ENCODE results near the gene MVB12B. TPM values are rescaled to one million over a fixed set of nuclear protein-coding genes. Genes with fewer than 3 reads are reported as not detected.

Gene MVB12B
- total RNA-seq, 1 experiment from 2014 or later = 9.4 TPM

DNA sequence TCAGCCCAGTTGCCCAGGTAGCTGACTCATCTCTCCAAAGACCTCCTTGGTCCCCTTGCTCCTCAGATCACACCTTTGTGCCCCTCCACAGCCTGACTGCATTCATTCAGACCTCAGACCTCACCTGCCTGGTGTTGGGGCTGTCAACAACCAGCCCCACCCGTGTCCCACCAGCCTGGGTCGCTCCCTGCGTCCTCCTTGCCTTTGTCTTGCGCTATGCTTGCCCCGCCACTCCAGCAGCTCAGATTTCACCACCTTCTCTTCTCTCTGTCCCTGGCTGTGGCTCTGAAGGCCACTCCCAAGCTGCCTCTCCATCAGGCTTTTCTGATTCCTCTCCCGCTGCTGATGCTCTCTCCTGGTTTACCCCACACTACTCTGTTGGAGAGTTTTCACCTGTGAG, 103.5 kb downstream of the MVB12B start:
- POLR2A ChIA-PET = no interaction called here
- DNase-seq (ENCODE audit: low read depth, low spot score) (no peak), ATAC-seq (no peak)
- Histone ChIP-seq H3K4me3 (ENCODE audit: low read depth in 2 of 2, low read length in 2 of 2) (no peak overlapping the region), H3K36me3 (ENCODE audit: control insufficient read depth, insufficient read depth, low read length) (no peaks in the 10 kb centered on the region), H3K9me3 (ENCODE audit: control insufficient read depth, insufficient read depth, low read depth, low read length) (no peaks in the 10 kb centered on the region), H3K4me1 (ENCODE audit: control insufficient read depth, insufficient read depth, low read length) (no peaks in the 10 kb centered on the region), H3K27ac (ENCODE audit: low read length) (no peak overlapping the region), H3K27me3 (ENCODE audit: control insufficient read depth, insufficient read depth, low read length) (no peaks in the 10 kb centered on the region)
- no TSS peak for BruUV-seq (replicated peaks)
- intact Hi-C loops (cut with micrococcal nuclease; ENCODE audit: unreplicated experiment) (no loop called here), in situ Hi-C loops (cut with HindIII; ENCODE audit: low pct_unique_long_range_greater_than_20kb, low sequenced_read_pairs) (no loop called here)
- CTCF ChIA-PET = no interaction called here
- no peak for TF ChIP-seq POLR2AphosphoS5 (IDR thresholded peaks at IDR 0.05; ENCODE audit: low read depth, low read length)
- TF ChIP-seq TCF7L2 (IDR thresholded peaks at IDR 0.05; ENCODE audit: low read depth, low read length) = no peak
- TF ChIP-seq, protein P1, sequence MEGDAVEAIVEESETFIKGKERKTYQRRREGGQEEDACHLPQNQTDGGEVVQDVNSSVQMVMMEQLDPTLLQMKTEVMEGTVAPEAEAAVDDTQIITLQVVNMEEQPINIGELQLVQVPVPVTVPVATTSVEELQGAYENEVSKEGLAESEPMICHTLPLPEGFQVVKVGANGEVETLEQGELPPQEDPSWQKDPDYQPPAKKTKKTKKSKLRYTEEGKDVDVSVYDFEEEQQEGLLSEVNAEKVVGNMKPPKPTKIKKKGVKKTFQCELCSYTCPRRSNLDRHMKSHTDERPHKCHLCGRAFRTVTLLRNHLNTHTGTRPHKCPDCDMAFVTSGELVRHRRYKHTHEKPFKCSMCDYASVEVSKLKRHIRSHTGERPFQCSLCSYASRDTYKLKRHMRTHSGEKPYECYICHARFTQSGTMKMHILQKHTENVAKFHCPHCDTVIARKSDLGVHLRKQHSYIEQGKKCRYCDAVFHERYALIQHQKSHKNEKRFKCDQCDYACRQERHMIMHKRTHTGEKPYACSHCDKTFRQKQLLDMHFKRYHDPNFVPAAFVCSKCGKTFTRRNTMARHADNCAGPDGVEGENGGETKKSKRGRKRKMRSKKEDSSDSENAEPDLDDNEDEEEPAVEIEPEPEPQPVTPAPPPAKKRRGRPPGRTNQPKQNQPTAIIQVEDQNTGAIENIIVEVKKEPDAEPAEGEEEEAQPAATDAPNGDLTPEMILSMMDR (IDR thresholded peaks at IDR 0.05) = no peak
- no peak for TF ChIP-seq SIN3A (IDR thresholded peaks at IDR 0.05; ENCODE audit: borderline replicate concordance, insufficient read depth, low read depth, low read length)
- TF ChIP-seq, protein P2, sequence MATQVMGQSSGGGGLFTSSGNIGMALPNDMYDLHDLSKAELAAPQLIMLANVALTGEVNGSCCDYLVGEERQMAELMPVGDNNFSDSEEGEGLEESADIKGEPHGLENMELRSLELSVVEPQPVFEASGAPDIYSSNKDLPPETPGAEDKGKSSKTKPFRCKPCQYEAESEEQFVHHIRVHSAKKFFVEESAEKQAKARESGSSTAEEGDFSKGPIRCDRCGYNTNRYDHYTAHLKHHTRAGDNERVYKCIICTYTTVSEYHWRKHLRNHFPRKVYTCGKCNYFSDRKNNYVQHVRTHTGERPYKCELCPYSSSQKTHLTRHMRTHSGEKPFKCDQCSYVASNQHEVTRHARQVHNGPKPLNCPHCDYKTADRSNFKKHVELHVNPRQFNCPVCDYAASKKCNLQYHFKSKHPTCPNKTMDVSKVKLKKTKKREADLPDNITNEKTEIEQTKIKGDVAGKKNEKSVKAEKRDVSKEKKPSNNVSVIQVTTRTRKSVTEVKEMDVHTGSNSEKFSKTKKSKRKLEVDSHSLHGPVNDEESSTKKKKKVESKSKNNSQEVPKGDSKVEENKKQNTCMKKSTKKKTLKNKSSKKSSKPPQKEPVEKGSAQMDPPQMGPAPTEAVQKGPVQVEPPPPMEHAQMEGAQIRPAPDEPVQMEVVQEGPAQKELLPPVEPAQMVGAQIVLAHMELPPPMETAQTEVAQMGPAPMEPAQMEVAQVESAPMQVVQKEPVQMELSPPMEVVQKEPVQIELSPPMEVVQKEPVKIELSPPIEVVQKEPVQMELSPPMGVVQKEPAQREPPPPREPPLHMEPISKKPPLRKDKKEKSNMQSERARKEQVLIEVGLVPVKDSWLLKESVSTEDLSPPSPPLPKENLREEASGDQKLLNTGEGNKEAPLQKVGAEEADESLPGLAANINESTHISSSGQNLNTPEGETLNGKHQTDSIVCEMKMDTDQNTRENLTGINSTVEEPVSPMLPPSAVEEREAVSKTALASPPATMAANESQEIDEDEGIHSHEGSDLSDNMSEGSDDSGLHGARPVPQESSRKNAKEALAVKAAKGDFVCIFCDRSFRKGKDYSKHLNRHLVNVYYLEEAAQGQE (IDR thresholded peaks at IDR 0.05; ENCODE audit: insufficient read depth in 1 of 2, low read depth in 2 of 2, low read length in 1 of 2) = no peak

DNA sequence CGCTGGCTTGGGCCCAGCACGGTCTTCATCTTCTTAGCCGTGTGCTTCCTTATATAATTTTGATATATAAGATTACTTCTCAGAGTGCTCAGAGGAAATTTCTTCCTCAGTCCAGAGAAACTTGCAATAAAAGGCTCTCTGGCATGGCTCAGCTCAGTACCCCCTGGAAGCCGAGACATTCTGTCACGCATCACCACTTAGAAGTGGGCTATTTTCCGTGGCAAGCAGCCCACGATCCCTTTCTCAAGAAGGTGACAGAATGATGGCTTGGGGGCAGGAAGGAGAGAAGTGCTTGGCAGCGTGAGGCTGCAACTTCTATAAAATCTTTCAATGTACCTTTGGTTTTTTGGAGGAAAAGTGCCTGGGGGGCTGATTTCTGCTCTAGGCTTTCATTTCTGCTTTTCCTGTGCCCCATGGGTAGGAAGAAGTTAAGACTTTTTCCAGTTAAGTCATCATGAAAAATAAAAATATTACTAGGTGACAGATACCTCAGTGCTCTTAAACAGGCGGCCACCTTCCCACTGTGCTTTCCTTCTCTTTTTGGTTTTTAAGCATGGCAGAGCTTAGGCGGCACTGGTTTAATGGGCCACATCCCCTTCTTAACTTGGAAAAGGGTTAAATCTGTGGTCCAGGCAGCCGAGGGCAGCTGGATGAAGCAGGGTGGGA, 104.6 kb downstream of the MVB12B start:
- H3K9me3 ChIP-seq (ENCODE audit: control insufficient read depth, insufficient read depth, low read depth, low read length) = no peaks in the 10 kb centered on the region
- DNase-seq (ENCODE audit: low read depth, low spot score) (no peak), ATAC-seq (no peak)
- TF ChIP-seq SIN3A (IDR thresholded peaks at IDR 0.05; ENCODE audit: borderline replicate concordance, insufficient read depth, low read depth, low read length) = no peak
- TF ChIP-seq TCF7L2 (IDR thresholded peaks at IDR 0.05; ENCODE audit: low read depth, low read length) = no peak
- no peak for TF ChIP-seq POLR2AphosphoS5 (IDR thresholded peaks at IDR 0.05; ENCODE audit: low read depth, low read length)
- TF ChIP-seq, protein P2 (IDR thresholded peaks at IDR 0.05; ENCODE audit: insufficient read depth in 1 of 2, low read depth in 2 of 2, low read length in 1 of 2) = no peak
- TF ChIP-seq, protein P1 (IDR thresholded peaks at IDR 0.05) = no peak
- POLR2A ChIA-PET = no interaction called here
- intact Hi-C loops (cut with micrococcal nuclease; ENCODE audit: unreplicated experiment) (no loop called here), in situ Hi-C loops (cut with HindIII; ENCODE audit: low pct_unique_long_range_greater_than_20kb, low sequenced_read_pairs) (no loop called here)
- no TSS peak for BruUV-seq (replicated peaks)
- no peaks in the 10 kb centered on the region for H3K4me1 ChIP-seq (ENCODE audit: control insufficient read depth, insufficient read depth, low read length)
- H3K36me3 ChIP-seq (ENCODE audit: control insufficient read depth, insufficient read depth, low read length) = no peaks in the 10 kb centered on the region
- H3K4me3 ChIP-seq (ENCODE audit: low read depth in 2 of 2, low read length in 2 of 2) = no peak overlapping the region
- H3K27me3 ChIP-seq (ENCODE audit: control insufficient read depth, insufficient read depth, low read length) = no peaks in the 10 kb centered on the region
- no peak overlapping the region for H3K27ac ChIP-seq (ENCODE audit: low read length)
- CTCF ChIA-PET = no interaction called here
